HCT116 (cell line): ENCODE results near the gene SRRT. TPM values are rescaled to one million over a fixed set of nuclear protein-coding genes. Genes with fewer than 3 reads are reported as not detected.

Experiments used
- ATAC-seq: fragments of 200-7000 bp; cut with Tn5 transposase; 2 replicates; pipeline ENCODE4 v1.9.1; 2020; ENCODE audit warnings: mild to moderate bottlenecking, moderate library complexity
- BruUV-seq: library from RNA; stranded (reverse); fragments of 400-500 nt; replicated peaks from 2 replicates; lab custom pipeline; 2021; lab: Mats Ljungman, UMichigan
- CTCF ChIA-PET: fragments of 300-600 bp; sonication (Branson Sonifier 250); formaldehyde crosslinking; loops from one replicate; lab custom pipeline; 2021; ENCODE audit warnings: antibody characterized with exemption; lab: Charles Lee
- POLR2A ChIA-PET: fragments of 300-600, 350-600 bp; sonication (Branson Sonifier 250); formaldehyde crosslinking; loops from one replicate; lab custom pipeline; 2021; ENCODE audit warnings: antibody characterized with exemption; lab: Charles Lee
- RAD21 ChIA-PET, 2 experiments: fragments of 300-600 bp; sonication (Branson Sonifier 250); formaldehyde crosslinking; loops; one replicate each; lab custom pipeline; 2023; ENCODE audit warnings: low total read pairs in 2 of 2; ENCODE audit not compliant: uncharacterized antibody in 2 of 2, unreplicated experiment in 2 of 2, low non-redundant PET in 1 of 2; lab: Charles Lee
- DNase-seq: peaks from one replicate; pipeline ENCODE4 v3.0.0-alpha.2; 2010; ENCODE audit warnings: low read depth, low spot score
- H2AFZ ChIP-seq: fragments of 200-600 bp; shearing (Covaris generic), sonication (generic); 2 replicates; pipeline ENCODE4 v1.6.1; 2017; ENCODE audit warnings: low read depth, mixed run types, mixed read lengths, antibody characterized with exemption, low read length; ENCODE audit not compliant: poor library complexity, severe bottlenecking
- H3K27ac ChIP-seq: 2 replicates; pipeline ENCODE4 v1.5.1; 2012; ENCODE audit warnings: low read depth, low read length
- H3K27me3 ChIP-seq: fragments of 200-600 bp; sonication (generic); 2 replicates; pipeline ENCODE4 v1.6.1; 2016; ENCODE audit warnings: mixed run types, low read length, mixed read lengths; ENCODE audit not compliant: insufficient read depth
- H3K36me3 ChIP-seq, 2 experiments: fragments of 200-500 bp in 1 of 2; fragments of 200-600 bp in 1 of 2; sonication (Bioruptor generic) in 1 of 2; sonication (generic) in 1 of 2; 2 replicates each; pipeline versions ENCODE4 v1.5.1 to v1.6.1; 2014 to 2016; ENCODE audit warnings: low read length in 2 of 2, inconsistent platforms in 1 of 2, mixed read lengths in 1 of 2, mixed run types in 1 of 2; ENCODE audit not compliant: insufficient read depth in 2 of 2, control insufficient read depth in 1 of 2
- H3K4me1 ChIP-seq, 2 experiments: fragments of 200-600 bp in 1 of 2; sonication (generic) in 1 of 2; 2 replicates each; pipeline versions ENCODE4 v1.5.1 to v1.6.1; 2012 to 2017; ENCODE audit warnings: low read length in 2 of 2, inconsistent platforms in 1 of 2, mild to moderate bottlenecking in 1 of 2, mixed read lengths in 1 of 2, mixed run types in 1 of 2, moderate library complexity in 1 of 2; ENCODE audit not compliant: insufficient read depth in 2 of 2, control insufficient read depth in 1 of 2
- H3K4me2 ChIP-seq: fragments of 200-600 bp; sonication (generic); 2 replicates; pipeline ENCODE4 v1.6.1; 2017; ENCODE audit warnings: mixed run types, low read length, mixed read lengths
- H3K4me3 ChIP-seq, 2 experiments: fragments of 200-600 bp in 1 of 2; sonication (generic) in 1 of 2; replicated peaks in 1 of 2; 2 replicates each; pipeline ENCODE4 v1.5.1; 2011 to 2016; ENCODE audit warnings: low read length in 2 of 2, control low read depth in 1 of 2, low read depth in 1 of 2, mild to moderate bottlenecking in 1 of 2, mixed read lengths in 1 of 2, mixed run types in 1 of 2
- H3K79me2 ChIP-seq: fragments of 200-600 bp; sonication (generic); 2 replicates; pipeline ENCODE4 v1.6.1; 2017; ENCODE audit warnings: mild to moderate bottlenecking, mixed run types, low read length, moderate library complexity, mixed read lengths; ENCODE audit not compliant: insufficient read depth
- H3K9ac ChIP-seq: fragments of 200-600 bp; sonication (generic); 2 replicates; pipeline ENCODE4 v1.6.1; 2016; ENCODE audit warnings: low read length, mixed read lengths
- H3K9me2 ChIP-seq: fragments of 200-600 bp; sonication (generic), shearing (Covaris generic); 2 replicates; pipeline ENCODE4 v1.6.1; 2017; ENCODE audit warnings: mixed run types, mild to moderate bottlenecking, moderate library complexity; ENCODE audit not compliant: insufficient read depth
- H3K9me3 ChIP-seq, 2 experiments: fragments of 200-500 bp in 1 of 2; fragments of 200-600 bp in 1 of 2; sonication (Bioruptor generic) in 1 of 2; sonication (generic) in 1 of 2; 2 replicates each; pipeline ENCODE4 v1.6.1; 2014 to 2017; ENCODE audit warnings: low read length in 2 of 2, mixed read lengths in 2 of 2, inconsistent platforms in 1 of 2, low read depth in 1 of 2, mild to moderate bottlenecking in 1 of 2, mixed run types in 1 of 2, moderate library complexity in 1 of 2; ENCODE audit not compliant: control insufficient read depth in 1 of 2, insufficient read depth in 1 of 2
- H4K20me1 ChIP-seq: fragments of 200-600 bp; sonication (generic), shearing (Covaris generic); 2 replicates; pipeline ENCODE4 v1.6.1; 2017; ENCODE audit warnings: mixed run types, mild to moderate bottlenecking, moderate library complexity; ENCODE audit not compliant: insufficient read depth
- ATF3 ChIP-seq: IDR thresholded peaks from 2 replicates; pipeline ENCODE4 v1.6.1; 2012
- CBX3 ChIP-seq: IDR thresholded peaks from 2 replicates; pipeline ENCODE4 v1.6.1; 2012; ENCODE audit warnings: low read depth
- CEBPB ChIP-seq: IDR thresholded peaks from 2 replicates; pipeline ENCODE4 v1.6.1; 2012; ENCODE audit warnings: low read depth
- ELF1 ChIP-seq: IDR thresholded peaks from 2 replicates; pipeline ENCODE4 v1.6.1; 2012; ENCODE audit warnings: low read depth, borderline replicate concordance
- EZH2 ChIP-seq: fragments of 200-600 bp; sonication (generic); IDR thresholded peaks from 2 replicates; pipeline ENCODE4 v1.6.1; 2017; ENCODE audit warnings: antibody characterized with exemption, mixed run types
- EZH2phosphoT487 ChIP-seq: fragments of 200-600 bp; IDR thresholded peaks from 2 replicates; pipeline ENCODE4 v1.6.1; 2018; ENCODE audit warnings: antibody characterized with exemption, borderline replicate concordance
- FOSL1 ChIP-seq: IDR thresholded peaks from 2 replicates; pipeline ENCODE4 v1.6.1; 2012; ENCODE audit warnings: low read depth
- JUND ChIP-seq: IDR thresholded peaks from 2 replicates; pipeline ENCODE4 v1.6.1; 2012
- MAX ChIP-seq: IDR thresholded peaks from 2 replicates; pipeline ENCODE4 v1.6.1; 2012
- POLR2A ChIP-seq: IDR thresholded peaks from 2 replicates; pipeline ENCODE4 v1.7.0; 2011; ENCODE audit warnings: borderline replicate concordance; ENCODE audit not compliant: insufficient read depth, insufficient read length; ENCODE audit errors: extremely low read depth
- POLR2AphosphoS5 ChIP-seq: IDR thresholded peaks from 2 replicates; pipeline ENCODE4 v1.6.1; 2011; ENCODE audit warnings: mild to moderate bottlenecking, low read depth, low read length, moderate library complexity
- SIN3A ChIP-seq: IDR thresholded peaks from 2 replicates; pipeline ENCODE4 v1.6.1; 2012; ENCODE audit warnings: low read depth
- SRF ChIP-seq: IDR thresholded peaks from 2 replicates; pipeline ENCODE4 v1.6.1; 2012; ENCODE audit warnings: low read depth
- TCF7L2 ChIP-seq: IDR thresholded peaks from 2 replicates; pipeline ENCODE4 v1.7.0; 2011; ENCODE audit warnings: borderline replicate concordance, inconsistent platforms; ENCODE audit not compliant: insufficient read depth, insufficient read length; ENCODE audit errors: extremely low read depth
- YY1 ChIP-seq: IDR thresholded peaks from 2 replicates; pipeline ENCODE4 v1.6.1; 2011; ENCODE audit warnings: low read length, low read depth, moderate library complexity, mild to moderate bottlenecking; ENCODE audit not compliant: insufficient replicate concordance; ENCODE audit errors: extremely low read depth
- ZBTB33 ChIP-seq: IDR thresholded peaks from 2 replicates; pipeline ENCODE4 v1.6.1; 2011; ENCODE audit warnings: mild to moderate bottlenecking, low read length, moderate library complexity; ENCODE audit not compliant: insufficient replicate concordance; ENCODE audit errors: extremely low read depth
- ZFX ChIP-seq: fragments of 450-650 bp; IDR thresholded peaks from 2 replicates; pipeline ENCODE4 v1.6.1; 2017
- intact Hi-C: fragments of 100-400 bp; cut with micrococcal nuclease; formaldehyde crosslinking; loops from 2 replicates; pipeline ENCODE4 v1.10.0; 2022
- total RNA-seq: library from RNA; stranded (reverse); gene quantifications from one replicate; pipeline ENCODE4 v1.2.1, GENCODE V29; 2021; ENCODE audit not compliant: unreplicated experiment

The SRRT gene
- total RNA-seq, 1 experiment from 2014 or later: 252 TPM

- no peak for TF ChIP-seq ELF1
- no peak for TF ChIP-seq ZBTB33
- TF ChIP-seq POLR2A: no peak
- no peak for TF ChIP-seq CEBPB
- no peak for TF ChIP-seq TCF7L2
- Histone ChIP-seq H3K27ac (no peak overlapping the region), H3K4me1 (peaks cover 9 to 12% of the 10 kb centered on the region in 2 experiments), H2AFZ (no peak overlapping the region), H4K20me1 (peaks cover 15% of the 10 kb centered on the region; the same call in 1 of the 2 replicates), H3K9ac (no peak overlapping the region), H3K9me3 (no peaks in the 10 kb centered on the region), H3K79me2 (peaks cover 97% of the 10 kb centered on the region), H3K4me2 (no peak overlapping the region), H3K9me2 (no peaks in the 10 kb centered on the region), H3K4me3 (no peak overlapping the region), H3K27me3 (no peaks in the 10 kb centered on the region), H3K36me3 (peaks cover 41 to 79% of the 10 kb centered on the region in 2 experiments)
- ChIA-PET CTCF (no interaction called here), POLR2A (no interaction called here), RAD21 (no interaction called here)
- no TSS peak for BruUV-seq
- ATAC-seq (no peak), DNase-seq (no peak)
- intact Hi-C loops: no loop called here
These were observed 4.9 kb downstream of the SRRT start for GRCh38 chr7:100879685-100880261.

- no peak for DNase-seq
- CTCF ChIA-PET: no interaction called here
- intact Hi-C loops: no loop called here
- no TSS peak for BruUV-seq
- peaks cover 15% of the 10 kb centered on the region; the same call in 1 of the 2 replicates for H4K20me1 ChIP-seq
- ATAC-seq: no peak
- H3K27me3 ChIP-seq: no peaks in the 10 kb centered on the region
- H3K9me2 ChIP-seq: no peaks in the 10 kb centered on the region
- H3K27ac ChIP-seq: no peak overlapping the region
- POLR2A ChIA-PET: no interaction called here
- H3K4me1 ChIP-seq: peaks cover 9 to 12% of the 10 kb centered on the region in 2 experiments
- H3K36me3 ChIP-seq: peaks cover 50 to 85% of the 10 kb centered on the region in 2 experiments
- no peak overlapping the region for H3K9ac ChIP-seq
- peaks cover 97% of the 10 kb centered on the region for H3K79me2 ChIP-seq
- no peaks in the 10 kb centered on the region for H3K9me3 ChIP-seq
- no peak overlapping the region for H3K4me2 ChIP-seq
- H3K4me3 ChIP-seq: no peak overlapping the region
- RAD21 ChIA-PET: no interaction called here
- no peak overlapping the region for H2AFZ ChIP-seq
- TF ChIP-seq SIN3A: no peak
- TF ChIP-seq FOSL1: no peak
- TF ChIP-seq CBX3: no peak
- no peak for TF ChIP-seq YY1
- TF ChIP-seq EZH2: no peak
- no peak for TF ChIP-seq MAX
- no peak for TF ChIP-seq SRF
- TF ChIP-seq POLR2AphosphoS5: no peak
- TF ChIP-seq ZBTB33: no peak
- TF ChIP-seq JUND: no peak
- TF ChIP-seq ZFX: no peak
- TF ChIP-seq EZH2phosphoT487: no peak
- no peak for TF ChIP-seq ATF3
These were observed 5.7 kb downstream of the SRRT start for GRCh38 chr7:100880645-100881044.
